ENCODE data around the gene MBD3L5. TPM values are rescaled to one million over a fixed set of nuclear protein-coding genes. Genes with fewer than 3 reads are reported as not detected.

MBD3L5 gene
- total and polyA plus RNA-seq, 4 experiments from 2014 or later, result not detected

GRCh38 chr19:6999933-7000332 is 30.4 kb upstream of the MBD3L5 start:
- DNase-seq, result no peak

DNA sequence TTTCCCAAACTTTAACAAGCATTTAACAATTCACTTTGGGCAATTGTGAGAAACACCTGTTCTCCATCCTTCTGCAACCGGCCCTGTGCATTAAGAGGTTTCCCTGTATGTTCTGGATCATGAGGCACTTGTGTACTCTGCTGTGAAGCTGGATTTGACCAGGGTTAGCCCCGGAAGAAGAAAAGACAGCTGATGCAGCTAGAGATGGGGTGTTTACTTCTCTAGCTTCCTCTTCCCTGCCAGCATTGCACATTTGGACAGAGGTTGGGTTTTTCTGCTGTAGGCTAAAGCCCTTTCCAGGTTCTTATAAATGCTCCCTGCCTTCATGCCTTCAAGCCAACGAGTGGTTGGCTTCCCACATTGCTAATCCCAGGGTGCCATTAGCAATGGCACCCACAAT is 30.0 kb upstream of the MBD3L5 start:
- H3K36me3 ChIP-seq (ENCODE audit: insufficient read depth, low read length), result no peaks in the 10 kb centered on the region
- ChIA-PET POLR2A (ENCODE audit: partially characterized antibody) (interaction anchor here (0.6 to 1.0 kb wide), 2 partner anchors 136 to 484 kb away, joined by 3 read pairs; no protein-coding TSS in a partner anchor), CTCF (ENCODE audit: partially characterized antibody) (no interaction called here)
- no peak overlapping the region for H3K27ac ChIP-seq (ENCODE audit: low read depth, low read length)
- no peaks in the 10 kb centered on the region for H3K4me1 ChIP-seq (ENCODE audit: insufficient read depth, low read length)
- intact Hi-C loops (cut with micrococcal nuclease), result no loop called here
- no peaks in the 10 kb centered on the region for H3K9me3 ChIP-seq (ENCODE audit: control insufficient read depth in 1 of 2, low read length in 2 of 2)
- no peaks in the 10 kb centered on the region for H3K27me3 ChIP-seq (ENCODE audit: insufficient read depth, low read length)
- H3K4me3 ChIP-seq (ENCODE audit: low read length in 2 of 2), result no peak overlapping the region
- H3K9me3 Mint-ChIP-seq, result peaks cover 0 to 4% (median 0%) of the 10 kb centered on the region in 8 donors
- H3K36me3 Mint-ChIP-seq, result peaks cover 0 to 2% of the 10 kb centered on the region in 2 donors
- peaks cover 10 to 38% (median 22%) of the 10 kb centered on the region in 4 donors for H3K4me1 Mint-ChIP-seq
- no peak overlapping the region for H3K4me3 Mint-ChIP-seq
- H3K27ac Mint-ChIP-seq, result no peak overlapping the region
- DNase-seq, result no peak
- H3K27me3 Mint-ChIP-seq, result no peaks in the 10 kb centered on the region

More at GRCh38 chr19:6999933-7000332, 30.4 kb upstream of the MBD3L5 start:
- no peak overlapping the region for H3K27ac Mint-ChIP-seq
- no peaks in the 10 kb centered on the region for H3K9me3 ChIP-seq (ENCODE audit: control insufficient read depth in 1 of 2, low read length in 2 of 2)
- ChIA-PET CTCF (ENCODE audit: partially characterized antibody) (no interaction called here), POLR2A (ENCODE audit: partially characterized antibody) (interaction anchor here (0.6 kb wide), 1 partner anchor 484 kb away, joined by 3 read pairs; no protein-coding TSS in a partner anchor)
- intact Hi-C loops (cut with micrococcal nuclease), result no loop called here
- H3K4me1 ChIP-seq (ENCODE audit: insufficient read depth, low read length), result no peaks in the 10 kb centered on the region
- peaks cover 0 to 6% (median 3%) of the 10 kb centered on the region in 8 donors for H3K9me3 Mint-ChIP-seq
- no peaks in the 10 kb centered on the region for H3K27me3 Mint-ChIP-seq
- no peak overlapping the region for H3K4me3 Mint-ChIP-seq
- H3K27me3 ChIP-seq (ENCODE audit: insufficient read depth, low read length), result no peaks in the 10 kb centered on the region
- H3K4me1 Mint-ChIP-seq, result peaks cover 14 to 42% (median 23%) of the 10 kb centered on the region in 4 donors
- H3K27ac ChIP-seq (ENCODE audit: low read depth, low read length), result no peak overlapping the region
- H3K4me3 ChIP-seq (ENCODE audit: low read length in 2 of 2), result no peak overlapping the region
- peaks cover 0 to 6% of the 10 kb centered on the region in 2 donors for H3K36me3 Mint-ChIP-seq
- H3K36me3 ChIP-seq (ENCODE audit: insufficient read depth, low read length), result no peaks in the 10 kb centered on the region

- Mint-ChIP-seq H3K27me3 (no peaks in the 10 kb centered on the region), H3K27ac (peak overlapping the region in 1 of 7 donors; percentile 20), H3K4me3 (no peak overlapping the region), H3K36me3 (no peaks in the 10 kb centered on the region), H3K4me1 (peaks cover 9 to 35% (median 20%) of the 10 kb centered on the region in 4 donors), H3K9me3 (peaks cover 0 to 2% (median 0%) of the 10 kb centered on the region in 8 donors)
- CTCF ChIA-PET (ENCODE audit: partially characterized antibody), result no interaction called here
- H3K27ac ChIP-seq (ENCODE audit: low read depth, low read length), result no peak overlapping the region
- intact Hi-C loops (cut with micrococcal nuclease), result no loop called here
- DNase-seq, result no peak
- no peaks in the 10 kb centered on the region for H3K9me3 ChIP-seq (ENCODE audit: control insufficient read depth in 1 of 2, low read length in 2 of 2)
- POLR2A ChIA-PET (ENCODE audit: partially characterized antibody), result interaction anchor here (1.0 kb wide), 1 partner anchor 137 kb away, joined by 3 read pairs; no protein-coding TSS in a partner anchor
- no peaks in the 10 kb centered on the region for H3K4me1 ChIP-seq (ENCODE audit: insufficient read depth, low read length)
- H3K27me3 ChIP-seq (ENCODE audit: insufficient read depth, low read length), result no peaks in the 10 kb centered on the region
- H3K36me3 ChIP-seq (ENCODE audit: insufficient read depth, low read length), result no peaks in the 10 kb centered on the region
- H3K4me3 ChIP-seq (ENCODE audit: low read length in 2 of 2), result no peak overlapping the region
Measured at GRCh38 chr19:7000816-7001215, 29.6 kb upstream of the MBD3L5 start.

- peak in 2 of 5 donors; percentile 39 to 53 for DNase-seq
- Mint-ChIP-seq H3K9me3 (peaks cover 0 to 5% (median 0%) of the 10 kb centered on the region in 8 donors), H3K4me1 (peaks cover 17 to 49% (median 32%) of the 10 kb centered on the region in 4 donors), H3K27me3 (no peaks in the 10 kb centered on the region), H3K27ac (no peak overlapping the region), H3K36me3 (no peaks in the 10 kb centered on the region), H3K4me3 (peak overlapping the region in 2 of 8 donors; percentile 7 to 38)
- ChIA-PET POLR2A (ENCODE audit: partially characterized antibody) (no interaction called here), CTCF (ENCODE audit: partially characterized antibody) (no interaction called here)
- H3K4me3 ChIP-seq (ENCODE audit: low read length in 2 of 2), result no peak overlapping the region
- H3K27me3 ChIP-seq (ENCODE audit: insufficient read depth, low read length), result no peaks in the 10 kb centered on the region
- intact Hi-C loops (cut with micrococcal nuclease), result no loop called here
- peaks cover 18% of the 10 kb centered on the region for H3K4me1 ChIP-seq (ENCODE audit: insufficient read depth, low read length)
- H3K9me3 ChIP-seq (ENCODE audit: control insufficient read depth in 1 of 2, low read length in 2 of 2), result no peaks in the 10 kb centered on the region
- no peak overlapping the region for H3K27ac ChIP-seq (ENCODE audit: low read depth, low read length)
- no peaks in the 10 kb centered on the region for H3K36me3 ChIP-seq (ENCODE audit: insufficient read depth, low read length)
Measured at GRCh38 chr19:7004313-7004931, 26.0 kb upstream of the MBD3L5 start.

GRCh38 chr19:7006135-7006704 is 24.2 kb upstream of the MBD3L5 start:
- Histone ChIP-seq H3K27ac (ENCODE audit: low read depth, low read length) (no peak overlapping the region), H3K27me3 (ENCODE audit: insufficient read depth, low read length) (no peaks in the 10 kb centered on the region), H3K4me3 (ENCODE audit: low read length in 2 of 2) (no peak overlapping the region), H3K4me1 (ENCODE audit: insufficient read depth, low read length) (peaks cover 30% of the 10 kb centered on the region), H3K36me3 (ENCODE audit: insufficient read depth, low read length) (no peaks in the 10 kb centered on the region), H3K9me3 (ENCODE audit: control insufficient read depth in 1 of 2, low read length in 2 of 2) (no peaks in the 10 kb centered on the region)
- DNase-seq, result no peak
- CTCF ChIA-PET (ENCODE audit: partially characterized antibody), result no interaction called here
- Mint-ChIP-seq H3K4me1 (peaks cover 24 to 51% (median 41%) of the 10 kb centered on the region in 4 donors), H3K9me3 (peaks cover 0 to 5% (median 0%) of the 10 kb centered on the region in 8 donors), H3K27ac (peak overlapping the region in 1 of 7 donors; percentile 27), H3K27me3 (no peaks in the 10 kb centered on the region), H3K4me3 (no peak overlapping the region), H3K36me3 (no peaks in the 10 kb centered on the region)
- POLR2A ChIA-PET (ENCODE audit: partially characterized antibody), result no interaction called here
- intact Hi-C loops (cut with micrococcal nuclease), result no loop called here

DNA sequence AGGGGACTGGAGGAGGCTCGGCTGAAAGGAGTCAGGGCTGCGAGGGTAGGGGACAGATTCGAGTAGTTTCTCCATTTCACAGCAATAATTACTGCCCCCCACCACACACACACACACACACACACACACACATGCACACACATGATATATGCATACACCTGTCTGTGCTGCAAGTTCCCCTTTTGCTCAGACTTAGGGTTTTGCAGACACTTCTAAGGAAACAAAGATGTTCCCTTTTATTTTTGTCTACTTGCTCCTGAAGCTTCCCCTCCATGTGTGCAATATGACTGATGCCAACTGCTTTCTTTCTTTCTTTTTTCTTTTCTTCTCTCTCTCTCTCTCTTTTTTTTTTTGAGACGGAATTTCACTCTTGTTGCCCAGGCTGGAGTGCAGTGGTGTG is 22.5 kb upstream of the MBD3L5 start:
- peaks cover 28 to 66% (median 41%) of the 10 kb centered on the region in 4 donors for H3K4me1 Mint-ChIP-seq

DNA sequence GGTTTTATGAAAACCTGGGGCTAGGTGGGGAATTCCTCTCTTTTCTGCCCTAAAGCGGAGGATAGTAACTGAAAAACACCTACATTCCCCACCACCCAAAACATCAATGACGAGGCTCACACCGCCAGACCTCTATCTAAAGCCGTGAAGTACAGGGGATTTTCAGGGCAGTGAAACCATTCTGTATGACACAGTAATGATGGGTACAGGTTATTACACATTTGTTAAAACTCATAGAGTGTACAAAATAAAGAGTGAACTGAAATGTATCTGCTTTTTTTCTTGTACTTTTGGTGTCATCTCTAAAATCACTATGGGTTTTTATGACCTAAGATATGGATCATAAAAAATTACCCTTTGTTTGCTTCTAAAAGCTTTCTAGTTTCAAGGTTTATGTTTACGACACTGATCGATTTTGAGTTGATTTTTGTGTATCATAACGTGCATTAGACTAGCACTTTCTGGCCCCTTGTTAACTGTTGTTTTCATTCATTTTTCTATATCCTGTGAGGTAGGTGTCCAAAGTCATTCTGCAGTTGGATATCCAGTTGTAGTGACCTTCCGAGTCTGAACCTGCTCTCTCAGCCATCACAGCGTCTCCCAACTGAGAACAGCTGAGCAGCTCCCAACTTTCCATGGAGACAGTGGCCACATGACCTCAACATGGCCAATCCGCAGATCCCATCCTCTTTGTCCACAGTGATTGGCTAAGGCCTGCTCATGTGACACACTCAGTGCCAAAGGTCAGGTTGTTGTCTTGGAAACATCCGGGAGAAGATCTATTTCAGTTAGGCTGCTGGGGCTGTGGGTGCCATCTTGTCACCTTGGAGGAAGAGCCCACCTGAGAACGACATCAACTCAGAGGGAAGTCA is 19.4 kb upstream of the MBD3L5 start:
- DNase-seq, result no peak
- Mint-ChIP-seq H3K4me3 (peak overlapping the region in 3 of 8 donors; percentile 29 to 48 (median 45)), H3K4me1 (peaks cover 33 to 75% (median 50%) of the 10 kb centered on the region in 4 donors)

More for the DNA sequence above, 22.5 kb upstream of the MBD3L5 start:
- H3K27me3 Mint-ChIP-seq, result no peaks in the 10 kb centered on the region
- peak overlapping the region in 1 of 7 donors; percentile 41 for H3K27ac Mint-ChIP-seq
- Histone ChIP-seq H3K27ac (ENCODE audit: low read depth, low read length) (no peak overlapping the region), H3K4me1 (ENCODE audit: insufficient read depth, low read length) (peaks cover 33% of the 10 kb centered on the region), H3K36me3 (ENCODE audit: insufficient read depth, low read length) (no peaks in the 10 kb centered on the region), H3K27me3 (ENCODE audit: insufficient read depth, low read length) (no peaks in the 10 kb centered on the region), H3K9me3 (ENCODE audit: control insufficient read depth in 1 of 2, low read length in 2 of 2) (no peaks in the 10 kb centered on the region), H3K4me3 (ENCODE audit: low read length in 2 of 2) (no peak overlapping the region)
- no peak for DNase-seq
- intact Hi-C loops (cut with micrococcal nuclease), result no loop called here
- CTCF ChIA-PET (ENCODE audit: partially characterized antibody), result no interaction called here
- no peaks in the 10 kb centered on the region for H3K36me3 Mint-ChIP-seq
- peaks cover 0 to 5% (median 0%) of the 10 kb centered on the region in 8 donors for H3K9me3 Mint-ChIP-seq
- POLR2A ChIA-PET (ENCODE audit: partially characterized antibody), result interaction anchor here (0.6 to 2.1 kb wide), 2 partner anchors 61 to 139 kb away, joined by 3 to 9 read pairs; partner anchors contain the start of gene ZNF557
- peak overlapping the region in 1 of 8 donors; percentile 6 for H3K4me3 Mint-ChIP-seq

More for the DNA sequence above, 19.4 kb upstream of the MBD3L5 start:
- intact Hi-C loops (cut with micrococcal nuclease), result no loop called here
- H3K9me3 ChIP-seq (ENCODE audit: control insufficient read depth in 1 of 2, low read length in 2 of 2), result no peaks in the 10 kb centered on the region
- Mint-ChIP-seq H3K27me3 (no peaks in the 10 kb centered on the region), H3K27ac (peak overlapping the region in 1 of 7 donors; percentile 22), H3K9me3 (peaks cover 0 to 5% (median 0%) of the 10 kb centered on the region in 8 donors), H3K36me3 (no peaks in the 10 kb centered on the region)
- ChIA-PET CTCF (ENCODE audit: partially characterized antibody) (no interaction called here), POLR2A (ENCODE audit: partially characterized antibody) (no interaction called here)
- H3K27ac ChIP-seq (ENCODE audit: low read depth, low read length), result no peak overlapping the region
- H3K27me3 ChIP-seq (ENCODE audit: insufficient read depth, low read length), result no peaks in the 10 kb centered on the region
- no peaks in the 10 kb centered on the region for H3K36me3 ChIP-seq (ENCODE audit: insufficient read depth, low read length)
- no peak overlapping the region for H3K4me3 ChIP-seq (ENCODE audit: low read length in 2 of 2)
- peaks cover 48% of the 10 kb centered on the region for H3K4me1 ChIP-seq (ENCODE audit: insufficient read depth, low read length)
